GM06990 (cell line): ENCODE measurements around the gene CD52.
A peak's percentile ranks its signal among the peaks of the same experiment; 100 is the strongest.

Experiments
- DNase-seq: peaks from one replicate; pipeline ENCODE4 v3.0.0-alpha.2; 2011; ENCODE audit not compliant: insufficient read length; ENCODE audit errors: extremely low read depth
- H3K27me3 ChIP-seq: replicated peaks from 2 replicates; pipeline ENCODE4 v1.6.0; 2011; ENCODE audit warnings: low read length; ENCODE audit not compliant: control insufficient read depth, insufficient read depth
- H3K36me3 ChIP-seq: 2 replicates; pipeline ENCODE4 v1.5.1; 2011; ENCODE audit warnings: low read length; ENCODE audit not compliant: control insufficient read depth, insufficient read depth
- H3K4me3 ChIP-seq: replicated peaks from 2 replicates; pipeline ENCODE4 v1.5.1; 2011; ENCODE audit warnings: low read depth, mild to moderate bottlenecking, control low read depth, low read length
- TF ChIP-seq, protein P1 (sequence below): IDR thresholded peaks from 2 replicates; pipeline ENCODE4 v1.5.1; 2011; ENCODE audit warnings: low read length, control low read depth, mild to moderate bottlenecking, inconsistent platforms; ENCODE audit not compliant: insufficient read depth, poor library complexity, severe bottlenecking

CD52 gene

GRCh38 chr1:26363549-26364448, 46.0 kb downstream of the CD52 start:
- DNase-seq: peak; percentile 78
- peaks cover 4% of the 10 kb centered on the region for H3K27me3 ChIP-seq
- H3K4me3 ChIP-seq: no peak overlapping the region
- TF ChIP-seq, protein P1, sequence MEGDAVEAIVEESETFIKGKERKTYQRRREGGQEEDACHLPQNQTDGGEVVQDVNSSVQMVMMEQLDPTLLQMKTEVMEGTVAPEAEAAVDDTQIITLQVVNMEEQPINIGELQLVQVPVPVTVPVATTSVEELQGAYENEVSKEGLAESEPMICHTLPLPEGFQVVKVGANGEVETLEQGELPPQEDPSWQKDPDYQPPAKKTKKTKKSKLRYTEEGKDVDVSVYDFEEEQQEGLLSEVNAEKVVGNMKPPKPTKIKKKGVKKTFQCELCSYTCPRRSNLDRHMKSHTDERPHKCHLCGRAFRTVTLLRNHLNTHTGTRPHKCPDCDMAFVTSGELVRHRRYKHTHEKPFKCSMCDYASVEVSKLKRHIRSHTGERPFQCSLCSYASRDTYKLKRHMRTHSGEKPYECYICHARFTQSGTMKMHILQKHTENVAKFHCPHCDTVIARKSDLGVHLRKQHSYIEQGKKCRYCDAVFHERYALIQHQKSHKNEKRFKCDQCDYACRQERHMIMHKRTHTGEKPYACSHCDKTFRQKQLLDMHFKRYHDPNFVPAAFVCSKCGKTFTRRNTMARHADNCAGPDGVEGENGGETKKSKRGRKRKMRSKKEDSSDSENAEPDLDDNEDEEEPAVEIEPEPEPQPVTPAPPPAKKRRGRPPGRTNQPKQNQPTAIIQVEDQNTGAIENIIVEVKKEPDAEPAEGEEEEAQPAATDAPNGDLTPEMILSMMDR: peak; percentile 97
- no peaks in the 10 kb centered on the region for H3K36me3 ChIP-seq

DNA sequence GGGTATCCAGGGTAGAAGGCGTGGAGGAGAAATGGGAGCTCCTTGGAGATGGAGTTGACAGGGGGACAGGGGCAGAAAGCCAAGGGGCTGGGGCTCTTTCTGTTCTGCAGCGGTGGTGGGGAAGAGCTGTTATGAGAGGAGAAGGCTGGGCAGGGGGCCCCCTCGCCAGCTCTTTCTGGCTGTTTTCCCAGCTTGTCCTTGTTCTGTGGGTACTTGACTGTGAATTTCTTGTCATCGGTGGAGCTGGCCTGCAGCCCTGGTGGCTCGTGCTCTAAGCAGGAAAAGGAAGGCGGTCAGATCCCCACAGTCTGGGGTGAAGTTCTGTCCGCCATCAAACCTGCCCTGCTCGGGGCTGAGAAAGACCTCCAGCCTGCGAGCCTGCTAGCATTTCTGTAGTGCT, 47.2 kb downstream of the CD52 start:
- H3K27me3 ChIP-seq: peaks cover 4% of the 10 kb centered on the region
- TF ChIP-seq, protein P1: no peak
- no peaks in the 10 kb centered on the region for H3K36me3 ChIP-seq
- no peak for DNase-seq
- no peak overlapping the region for H3K4me3 ChIP-seq

DNA sequence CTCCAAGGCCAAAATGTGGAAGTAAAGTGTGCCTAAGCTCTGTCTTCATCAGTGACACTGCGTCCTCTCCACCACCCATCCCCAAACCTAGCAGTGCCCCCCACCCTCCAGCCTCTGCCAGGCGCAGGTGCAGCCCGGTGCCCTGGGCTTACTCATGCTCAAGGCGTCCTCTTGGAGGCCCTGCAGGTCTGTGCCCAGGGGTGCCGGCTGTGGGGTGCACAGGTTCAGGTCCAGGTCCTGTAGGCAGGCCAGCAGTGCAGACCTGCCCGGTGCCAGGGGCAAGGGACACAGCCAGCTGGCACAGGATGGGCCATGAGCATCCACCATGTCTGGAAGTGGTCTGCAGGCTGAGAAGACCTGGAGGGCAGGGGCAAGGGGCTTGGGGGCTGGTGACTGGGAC, 49.7 kb downstream of the CD52 start:
- no peak overlapping the region for H3K4me3 ChIP-seq
- DNase-seq: no peak
- TF ChIP-seq, protein P1: no peak
- no peaks in the 10 kb centered on the region for H3K36me3 ChIP-seq
- H3K27me3 ChIP-seq: peaks cover 2% of the 10 kb centered on the region

GRCh38 chr1:26368006-26368405, 50.2 kb downstream of the CD52 start:
- TF ChIP-seq, protein P1: no peak
- DNase-seq: no peak
- no peak overlapping the region for H3K4me3 ChIP-seq

DNA sequence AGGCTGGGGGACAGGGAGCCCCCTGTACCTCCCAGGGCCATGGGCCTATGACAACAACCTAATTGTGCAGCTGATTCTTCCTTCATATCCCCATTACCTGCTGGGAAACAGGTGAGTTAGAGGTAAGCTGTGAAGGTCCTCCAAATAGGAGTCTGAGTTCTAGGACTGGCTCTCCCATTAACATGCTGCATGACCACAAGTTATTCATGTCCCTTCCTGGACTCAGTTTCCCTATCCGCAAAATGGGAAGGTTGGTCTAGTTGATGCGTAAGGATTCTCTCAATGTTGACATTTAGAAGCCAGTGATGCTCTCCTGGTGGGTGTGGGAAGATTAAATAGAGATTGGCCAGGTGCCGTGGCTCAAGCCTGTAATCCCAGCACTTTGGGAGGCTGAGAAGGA, 50.7 kb downstream of the CD52 start:
- no peak overlapping the region for H3K4me3 ChIP-seq
- no peaks in the 10 kb centered on the region for H3K36me3 ChIP-seq
- H3K27me3 ChIP-seq: peaks cover 2% of the 10 kb centered on the region
- TF ChIP-seq, protein P1: no peak
- DNase-seq: no peak

More at GRCh38 chr1:26368006-26368405, 50.2 kb downstream of the CD52 start:
- H3K36me3 ChIP-seq: no peaks in the 10 kb centered on the region
- H3K27me3 ChIP-seq: peaks cover 2% of the 10 kb centered on the region
